ENCODE results near the gene MIEF1. TPM values are rescaled to one million over a fixed set of nuclear protein-coding genes. Genes with fewer than 3 reads are reported as not detected.

The MIEF1 gene
- 24.5 and 27.8 TPM in 2 replicates for total RNA-seq

GRCh38 chr22:39502109-39502788 lies at the start of gene MIEF1:
MIEF1 (plus strand) TSS chr22:39502290; CDS start chr22:39511295, 9,005 bp downstream.

DNA sequence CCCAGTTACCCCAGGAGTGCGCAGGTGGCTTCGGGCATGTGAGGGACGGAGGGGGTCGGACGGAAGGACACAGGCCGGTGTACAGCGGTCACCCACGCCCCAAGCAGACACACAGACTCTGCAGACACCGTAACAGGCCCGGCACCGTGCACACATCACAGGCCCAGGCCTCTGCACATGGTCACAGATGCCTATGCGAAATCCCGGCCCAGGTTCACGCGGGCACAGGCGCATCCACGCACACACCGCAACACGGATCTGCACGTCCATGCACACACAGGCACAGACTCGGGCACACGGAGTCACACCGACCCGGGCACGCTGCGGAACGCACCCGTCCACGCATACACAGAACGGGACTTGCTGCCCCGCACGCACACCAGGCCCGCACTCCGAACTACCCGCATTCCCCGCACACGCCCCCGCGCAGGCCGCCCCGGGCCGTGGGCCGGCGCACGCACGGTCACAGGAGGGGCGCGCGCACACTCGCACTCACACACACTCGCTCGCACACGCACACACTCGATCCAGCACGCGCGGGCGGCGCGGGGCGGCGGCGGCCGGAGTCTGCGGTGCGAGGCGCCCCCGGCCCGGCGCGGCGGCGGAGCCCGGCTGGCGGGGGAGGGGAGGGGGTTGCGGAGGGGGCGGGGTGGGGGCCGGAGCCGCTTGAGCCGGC lies 45.4 kb upstream of the MIEF1 start, which contains the start of gene MGAT3:
MGAT3 (plus strand) TSS at position 491 of the 676 bp plus-strand sequence. CDS start 30,336 bp downstream, outside the sequence.

DNA sequence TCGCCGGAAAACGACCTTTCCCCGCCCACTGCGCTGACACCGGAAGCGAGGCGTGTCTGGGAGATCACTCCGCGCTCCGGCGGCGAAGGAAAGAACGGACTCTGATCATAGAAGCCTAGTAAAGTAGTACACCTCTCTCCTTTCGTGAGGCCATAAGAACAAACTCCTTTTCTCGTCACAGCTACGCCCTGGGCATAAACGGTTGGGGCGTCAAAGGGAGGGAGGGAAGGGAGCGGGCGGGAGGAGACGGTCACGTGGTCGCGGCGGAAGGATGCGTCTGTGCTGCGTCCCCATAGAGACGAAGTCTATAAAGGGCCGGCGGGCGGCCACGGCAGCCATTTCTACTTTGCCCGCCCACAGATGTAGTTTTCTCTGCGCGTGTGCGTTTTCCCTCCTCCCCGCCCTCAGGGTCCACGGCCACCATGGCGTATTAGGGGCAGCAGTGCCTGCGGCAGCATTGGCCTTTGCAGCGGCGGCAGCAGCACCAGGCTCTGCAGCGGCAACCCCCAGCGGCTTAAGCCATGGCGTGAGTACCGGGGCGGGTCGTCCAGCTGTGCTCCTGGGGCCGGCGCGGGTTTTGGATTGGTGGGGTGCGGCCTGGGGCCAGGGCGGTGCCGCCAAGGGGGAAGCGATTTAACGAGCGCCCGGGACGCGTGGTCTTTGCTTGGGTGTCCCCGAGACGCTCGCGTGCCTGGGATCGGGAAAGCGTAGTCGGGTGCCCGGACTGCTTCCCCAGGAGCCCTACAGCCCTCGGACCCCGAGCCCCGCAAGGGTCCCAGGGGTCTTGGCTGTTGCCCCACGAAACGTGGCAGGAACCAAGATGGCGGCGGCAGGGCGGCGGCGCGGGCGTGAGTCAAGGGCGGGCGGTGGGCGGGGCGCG lies 18.4 kb downstream of the MIEF1 start, which contains the start of gene ATF4:
ATF4 (plus strand) TSS at position 337 of the 880 bp plus-strand sequence. CDS start 884 bp downstream, outside the sequence.

GRCh38 chr22:39532215-39533073 lies 30.4 kb downstream of the MIEF1 start, which contains the start of gene RPS19BP1:
RPS19BP1 (minus strand) TSS chr22:39532748; CDS start chr22:39532738, 10 bp downstream.

Other genes with a start within 250 kb of the MIEF1 start
- 2,760 and 3,323 TPM in 2 replicates for gene RPL3, start 182.7 kb upstream of the MIEF1 start, total RNA-seq
- 5.9 and 8.1 TPM in 2 replicates for gene SYNGR1, start 152.3 kb upstream of the MIEF1 start, total RNA-seq
- 17.6 and 18.9 TPM in 2 replicates for gene TAB1, start 102.5 kb upstream of the MIEF1 start, total RNA-seq
- gene MGAT3, start 45.3 kb upstream of the MIEF1 start, total RNA-seq: under 0.01 TPM in 1 of 2 replicates, not detected in the other
- gene ATF4, start 18.3 kb downstream of the MIEF1 start, total RNA-seq: 282 and 426 TPM in 2 replicates
- 44.2 and 51.1 TPM in 2 replicates for gene RPS19BP1, start 30.5 kb downstream of the MIEF1 start, total RNA-seq
- gene CACNA1I, start 68.5 kb downstream of the MIEF1 start, total RNA-seq: not detected in 2 replicates

Data from uterine smooth muscle cell (primary cell).